ENCODE results near the gene TRIM32.

DNA sequence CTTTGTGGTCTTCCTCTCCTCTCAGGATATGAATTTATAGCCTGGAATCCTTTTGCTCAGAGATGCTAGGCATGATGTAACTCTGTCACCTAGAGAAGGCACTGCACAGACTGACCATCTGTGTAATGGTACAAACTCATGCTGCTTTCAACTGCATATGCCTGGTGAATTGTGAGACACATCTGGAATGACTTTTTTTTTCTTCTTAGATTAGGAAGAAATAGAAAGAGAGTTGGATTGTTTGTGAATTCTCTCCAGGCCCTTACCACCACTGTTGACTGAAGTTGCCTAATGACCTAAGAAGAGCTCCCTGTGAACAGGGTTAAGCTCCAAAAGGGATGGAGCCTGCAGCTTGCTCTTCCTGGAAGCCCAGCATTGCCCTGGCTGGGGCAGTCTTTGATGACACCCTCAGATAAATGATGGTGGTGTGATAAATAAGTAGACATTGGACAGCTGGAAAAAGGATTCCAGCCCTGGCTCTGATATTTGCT lies 47.8 kb upstream of the TRIM32 start:
- TF ChIP-seq, protein P1, sequence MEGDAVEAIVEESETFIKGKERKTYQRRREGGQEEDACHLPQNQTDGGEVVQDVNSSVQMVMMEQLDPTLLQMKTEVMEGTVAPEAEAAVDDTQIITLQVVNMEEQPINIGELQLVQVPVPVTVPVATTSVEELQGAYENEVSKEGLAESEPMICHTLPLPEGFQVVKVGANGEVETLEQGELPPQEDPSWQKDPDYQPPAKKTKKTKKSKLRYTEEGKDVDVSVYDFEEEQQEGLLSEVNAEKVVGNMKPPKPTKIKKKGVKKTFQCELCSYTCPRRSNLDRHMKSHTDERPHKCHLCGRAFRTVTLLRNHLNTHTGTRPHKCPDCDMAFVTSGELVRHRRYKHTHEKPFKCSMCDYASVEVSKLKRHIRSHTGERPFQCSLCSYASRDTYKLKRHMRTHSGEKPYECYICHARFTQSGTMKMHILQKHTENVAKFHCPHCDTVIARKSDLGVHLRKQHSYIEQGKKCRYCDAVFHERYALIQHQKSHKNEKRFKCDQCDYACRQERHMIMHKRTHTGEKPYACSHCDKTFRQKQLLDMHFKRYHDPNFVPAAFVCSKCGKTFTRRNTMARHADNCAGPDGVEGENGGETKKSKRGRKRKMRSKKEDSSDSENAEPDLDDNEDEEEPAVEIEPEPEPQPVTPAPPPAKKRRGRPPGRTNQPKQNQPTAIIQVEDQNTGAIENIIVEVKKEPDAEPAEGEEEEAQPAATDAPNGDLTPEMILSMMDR (IDR thresholded peaks at IDR 0.05; ENCODE audit: low read length), result no peak
- TF ChIP-seq EZH2 (IDR thresholded peaks at IDR 0.05; ENCODE audit: borderline replicate concordance, low read length), result no peak

Data from OCI-LY1 (cell line).